HepG2 (cell line): ENCODE results near the gene OLFM2. TPM values are rescaled to one million over a fixed set of nuclear protein-coding genes. Genes with fewer than 3 reads are reported as not detected.
A peak's percentile ranks its signal among the peaks of the same experiment; 100 is the strongest.

Experiments
- HDAC1 ChIP-seq: sonication (generic); formaldehyde crosslinking; IDR thresholded peaks from 2 replicates; pipeline ENCODE4 v1.5.1; 2020; ENCODE audit warnings: mild to moderate bottlenecking, missing genetic modification reagents
- KLF12 ChIP-seq: sonication (generic); formaldehyde crosslinking; IDR thresholded peaks from 2 replicates; pipeline ENCODE4 v1.4.0; 2020; ENCODE audit warnings: missing genetic modification reagents, borderline replicate concordance
- KMT2B ChIP-seq: IDR thresholded peaks from 2 replicates; pipeline ENCODE4 v1.6.1; 2016; ENCODE audit warnings: missing genetic modification reagents, missing compliant biosample characterization
- MAFF ChIP-seq: IDR thresholded peaks from 2 replicates; pipeline ENCODE4 v1.6.1; 2011; ENCODE audit warnings: low read depth, low read length, improper control_type of control experiment
- MEF2D ChIP-seq: sonication (generic); formaldehyde crosslinking; IDR thresholded peaks from 2 replicates; pipeline ENCODE4 v1.5.1; 2020; ENCODE audit warnings: mild to moderate bottlenecking, missing genetic modification reagents
- PREB ChIP-seq: sonication (generic); formaldehyde crosslinking; IDR thresholded peaks from 2 replicates; pipeline ENCODE4 v1.4.0; 2020; ENCODE audit warnings: missing genetic modification reagents
- PRMT3 ChIP-seq: sonication (generic); formaldehyde crosslinking; IDR thresholded peaks from 2 replicates; pipeline ENCODE4 v1.8.1; 2022; ENCODE audit warnings: low read depth, mild to moderate bottlenecking, moderate library complexity, missing genetic modification reagents, borderline replicate concordance
- TARDBP ChIP-seq: sonication (generic); formaldehyde crosslinking; IDR thresholded peaks from 2 replicates; pipeline ENCODE4 v1.8.0; 2022; ENCODE audit warnings: mild to moderate bottlenecking, missing genetic modification reagents
- TSC22D2 ChIP-seq: sonication (generic); formaldehyde crosslinking; IDR thresholded peaks from 2 replicates; pipeline ENCODE4 v1.5.1; 2020; ENCODE audit warnings: missing genetic modification reagents, mild to moderate bottlenecking, borderline replicate concordance
- ZBTB34 ChIP-seq: sonication (generic); formaldehyde crosslinking; IDR thresholded peaks from 2 replicates; pipeline ENCODE4 v1.8.0; 2022; ENCODE audit warnings: mild to moderate bottlenecking, missing genetic modification reagents
- ZC3H13 ChIP-seq: sonication (generic); formaldehyde crosslinking; IDR thresholded peaks from 2 replicates; pipeline ENCODE4 v1.8.1; 2023; ENCODE audit warnings: mild to moderate bottlenecking, missing genetic modification reagents, moderate library complexity
- ZFP91 ChIP-seq: sonication (generic); formaldehyde crosslinking; IDR thresholded peaks from 2 replicates; pipeline ENCODE4 v1.9.0; 2022; ENCODE audit warnings: missing genetic modification reagents, mild to moderate bottlenecking, borderline replicate concordance
- ZKSCAN8 ChIP-seq: IDR thresholded peaks from 2 replicates; pipeline ENCODE4 v1.6.1; 2016; ENCODE audit warnings: borderline replicate concordance, missing genetic modification reagents, missing compliant biosample characterization
- ZNF430 ChIP-seq: sonication (generic); formaldehyde crosslinking; IDR thresholded peaks from 2 replicates; pipeline ENCODE4 v1.9.0; 2021; ENCODE audit warnings: mild to moderate bottlenecking, missing genetic modification reagents
- ZNF564 ChIP-seq: sonication (generic); formaldehyde crosslinking; IDR thresholded peaks from 2 replicates; pipeline ENCODE4 v1.8.1; 2023; ENCODE audit warnings: mild to moderate bottlenecking, missing genetic modification reagents
- ZNF672 ChIP-seq: sonication (generic); formaldehyde crosslinking; IDR thresholded peaks from 2 replicates; pipeline ENCODE4 v1.8.1; 2022; ENCODE audit warnings: missing genetic modification reagents
- polyA plus RNA-seq, 8 experiments: library from polyadenylated mRNA; depleted of rRNA in 3 of 8; stranded (reverse) in 7 of 8; unstranded in 1 of 8; fragments of >200 nt; fragmentation: Illumina TruSeq in 4 of 8; extraction: Trizol in 4 of 8; gene quantifications; 2 replicates each; pipeline versions ENCODE4 v1.2.1 to v1.2.3, GENCODE V29; 2011 to 2016; ENCODE audit warnings: low read depth in 4 of 8, missing spikeins in 1 of 8, mixed read lengths in 1 of 8; ENCODE audit not compliant: insufficient read depth in 1 of 8
- total RNA-seq, 5 experiments: library from RNA; depleted of rRNA; stranded (reverse); fragments of >200 nt; fragmentation: Illumina TruSeq; extraction: Trizol; gene quantifications; 2 replicates each; pipeline ENCODE4 v1.2.3, GENCODE V29; 2016; ENCODE audit warnings: low read depth in 1 of 5
- TF ChIP-seq, protein P1 (sequence below): sonication (generic); formaldehyde crosslinking; IDR thresholded peaks from 2 replicates; pipeline ENCODE4 v1.8.0; 2022; ENCODE audit warnings: missing genetic modification reagents, mild to moderate bottlenecking, moderate library complexity, borderline replicate concordance
- TF ChIP-seq, protein P2 (sequence below): sonication (generic); formaldehyde crosslinking; IDR thresholded peaks from 2 replicates; pipeline ENCODE4 v1.5.1; 2020; ENCODE audit warnings: mild to moderate bottlenecking, moderate library complexity, missing genetic modification reagents
- TF ChIP-seq, protein P3 (sequence below): sonication (generic); formaldehyde crosslinking; conservative IDR thresholded peaks from 2 replicates; pipeline ENCODE4 v1.8.1; 2023; ENCODE audit warnings: missing genetic modification reagents

The OLFM2 gene
- total and polyA plus RNA-seq, 2 of the 13 experiments (the other 11 are each of a cell fraction or from before 2014, with no cell fraction given), result 0.20 to 0.51 TPM

DNA sequence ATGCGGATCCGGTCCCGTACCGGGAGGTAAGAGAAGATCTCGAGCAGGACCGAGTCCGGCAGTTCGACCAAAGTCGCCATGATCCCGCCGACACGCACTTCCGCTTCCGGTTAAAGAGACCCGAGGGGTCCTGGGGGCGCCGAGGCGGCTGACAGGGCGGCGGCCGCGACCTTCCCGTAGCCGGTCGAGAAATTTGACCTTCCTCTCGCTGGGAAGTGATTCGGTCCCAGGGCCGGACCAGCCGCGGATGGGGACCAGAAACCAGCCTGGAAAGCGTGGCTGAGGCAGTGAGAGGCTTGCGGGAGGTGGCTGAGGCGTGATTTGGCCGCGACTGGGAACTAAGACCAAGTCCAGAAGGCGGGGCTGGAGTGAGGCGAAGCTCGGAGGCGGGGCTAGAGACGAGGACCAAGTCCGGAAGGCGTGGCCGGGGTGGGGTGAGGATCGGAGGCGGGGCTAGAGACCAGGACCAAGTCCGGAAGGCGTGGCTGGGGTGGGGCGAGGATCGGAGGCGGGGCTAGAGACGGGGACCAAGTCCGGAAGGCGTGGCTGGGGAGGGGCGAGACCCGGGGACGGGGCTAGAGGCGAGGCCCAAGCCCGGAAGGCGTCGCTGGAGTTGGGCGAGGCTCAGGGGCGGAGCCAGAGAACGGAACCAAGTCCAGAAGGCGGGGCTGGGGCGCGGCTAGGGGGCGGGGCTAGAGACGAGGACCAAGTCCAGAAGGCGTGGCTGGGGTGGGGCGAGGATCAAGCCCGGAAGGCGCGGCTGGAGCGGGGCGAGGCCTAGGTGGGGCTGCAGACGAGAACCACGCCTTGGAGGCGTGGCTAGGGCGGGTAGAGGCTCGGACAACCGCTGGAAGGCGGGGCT, 117.3 kb downstream of the OLFM2 start, which contains the start of gene FBXL12 (continued):
- TF ChIP-seq ZBTB34, result no peak
- no peak for TF ChIP-seq ZNF672
- TF ChIP-seq, protein P1, sequence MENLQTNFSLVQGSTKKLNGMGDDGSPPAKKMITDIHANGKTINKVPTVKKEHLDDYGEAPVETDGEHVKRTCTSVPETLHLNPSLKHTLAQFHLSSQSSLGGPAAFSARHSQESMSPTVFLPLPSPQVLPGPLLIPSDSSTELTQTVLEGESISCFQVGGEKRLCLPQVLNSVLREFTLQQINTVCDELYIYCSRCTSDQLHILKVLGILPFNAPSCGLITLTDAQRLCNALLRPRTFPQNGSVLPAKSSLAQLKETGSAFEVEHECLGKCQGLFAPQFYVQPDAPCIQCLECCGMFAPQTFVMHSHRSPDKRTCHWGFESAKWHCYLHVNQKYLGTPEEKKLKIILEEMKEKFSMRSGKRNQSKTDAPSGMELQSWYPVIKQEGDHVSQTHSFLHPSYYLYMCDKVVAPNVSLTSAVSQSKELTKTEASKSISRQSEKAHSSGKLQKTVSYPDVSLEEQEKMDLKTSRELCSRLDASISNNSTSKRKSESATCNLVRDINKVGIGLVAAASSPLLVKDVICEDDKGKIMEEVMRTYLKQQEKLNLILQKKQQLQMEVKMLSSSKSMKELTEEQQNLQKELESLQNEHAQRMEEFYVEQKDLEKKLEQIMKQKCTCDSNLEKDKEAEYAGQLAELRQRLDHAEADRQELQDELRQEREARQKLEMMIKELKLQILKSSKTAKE (CRISPR knock-in tag), result no peak
- TF ChIP-seq KMT2B (CRISPR knock-in tag), result peak; percentile 80; the same call in 1 of the 2 replicates
- TF ChIP-seq ZFP91 (CRISPR knock-in tag), result peak; percentile 96
- TF ChIP-seq PRMT3, result no peak
- TF ChIP-seq ZKSCAN8 (CRISPR knock-in tag), result no peak
- no peak; the same call in 1 of the 2 replicates for TF ChIP-seq TSC22D2 (CRISPR knock-in tag)
- TF ChIP-seq, protein P2, sequence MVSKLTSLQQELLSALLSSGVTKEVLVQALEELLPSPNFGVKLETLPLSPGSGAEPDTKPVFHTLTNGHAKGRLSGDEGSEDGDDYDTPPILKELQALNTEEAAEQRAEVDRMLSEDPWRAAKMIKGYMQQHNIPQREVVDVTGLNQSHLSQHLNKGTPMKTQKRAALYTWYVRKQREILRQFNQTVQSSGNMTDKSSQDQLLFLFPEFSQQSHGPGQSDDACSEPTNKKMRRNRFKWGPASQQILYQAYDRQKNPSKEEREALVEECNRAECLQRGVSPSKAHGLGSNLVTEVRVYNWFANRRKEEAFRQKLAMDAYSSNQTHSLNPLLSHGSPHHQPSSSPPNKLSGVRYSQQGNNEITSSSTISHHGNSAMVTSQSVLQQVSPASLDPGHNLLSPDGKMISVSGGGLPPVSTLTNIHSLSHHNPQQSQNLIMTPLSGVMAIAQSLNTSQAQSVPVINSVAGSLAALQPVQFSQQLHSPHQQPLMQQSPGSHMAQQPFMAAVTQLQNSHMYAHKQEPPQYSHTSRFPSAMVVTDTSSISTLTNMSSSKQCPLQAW (CRISPR knock-in tag), result peak; percentile 84
- TF ChIP-seq, protein P3, sequence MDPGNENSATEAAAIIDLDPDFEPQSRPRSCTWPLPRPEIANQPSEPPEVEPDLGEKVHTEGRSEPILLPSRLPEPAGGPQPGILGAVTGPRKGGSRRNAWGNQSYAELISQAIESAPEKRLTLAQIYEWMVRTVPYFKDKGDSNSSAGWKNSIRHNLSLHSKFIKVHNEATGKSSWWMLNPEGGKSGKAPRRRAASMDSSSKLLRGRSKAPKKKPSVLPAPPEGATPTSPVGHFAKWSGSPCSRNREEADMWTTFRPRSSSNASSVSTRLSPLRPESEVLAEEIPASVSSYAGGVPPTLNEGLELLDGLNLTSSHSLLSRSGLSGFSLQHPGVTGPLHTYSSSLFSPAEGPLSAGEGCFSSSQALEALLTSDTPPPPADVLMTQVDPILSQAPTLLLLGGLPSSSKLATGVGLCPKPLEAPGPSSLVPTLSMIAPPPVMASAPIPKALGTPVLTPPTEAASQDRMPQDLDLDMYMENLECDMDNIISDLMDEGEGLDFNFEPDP (CRISPR knock-in tag), result no peak
- TF ChIP-seq PREB (CRISPR knock-in tag), result no peak
- TF ChIP-seq MAFF, result no peak
- peak; percentile 95 for TF ChIP-seq HDAC1 (CRISPR knock-in tag)
- peak; percentile 67 for TF ChIP-seq MEF2D
- TF ChIP-seq KLF12 (CRISPR knock-in tag), result peak; percentile 5; the same call in 1 of the 2 replicates
- TF ChIP-seq ZC3H13 (CRISPR knock-in tag), result peak; percentile 61
- TF ChIP-seq TARDBP, result 0 out of 2 replicates have a peak, but pooled peaks have one; percentile 61
- no peak for TF ChIP-seq ZNF564 (CRISPR knock-in tag)
- no peak for TF ChIP-seq ZNF430 (CRISPR knock-in tag)
